ENCODE results near the gene C6orf118.

C6orf118 gene
- long read RNA-seq = 0 reads

DNA sequence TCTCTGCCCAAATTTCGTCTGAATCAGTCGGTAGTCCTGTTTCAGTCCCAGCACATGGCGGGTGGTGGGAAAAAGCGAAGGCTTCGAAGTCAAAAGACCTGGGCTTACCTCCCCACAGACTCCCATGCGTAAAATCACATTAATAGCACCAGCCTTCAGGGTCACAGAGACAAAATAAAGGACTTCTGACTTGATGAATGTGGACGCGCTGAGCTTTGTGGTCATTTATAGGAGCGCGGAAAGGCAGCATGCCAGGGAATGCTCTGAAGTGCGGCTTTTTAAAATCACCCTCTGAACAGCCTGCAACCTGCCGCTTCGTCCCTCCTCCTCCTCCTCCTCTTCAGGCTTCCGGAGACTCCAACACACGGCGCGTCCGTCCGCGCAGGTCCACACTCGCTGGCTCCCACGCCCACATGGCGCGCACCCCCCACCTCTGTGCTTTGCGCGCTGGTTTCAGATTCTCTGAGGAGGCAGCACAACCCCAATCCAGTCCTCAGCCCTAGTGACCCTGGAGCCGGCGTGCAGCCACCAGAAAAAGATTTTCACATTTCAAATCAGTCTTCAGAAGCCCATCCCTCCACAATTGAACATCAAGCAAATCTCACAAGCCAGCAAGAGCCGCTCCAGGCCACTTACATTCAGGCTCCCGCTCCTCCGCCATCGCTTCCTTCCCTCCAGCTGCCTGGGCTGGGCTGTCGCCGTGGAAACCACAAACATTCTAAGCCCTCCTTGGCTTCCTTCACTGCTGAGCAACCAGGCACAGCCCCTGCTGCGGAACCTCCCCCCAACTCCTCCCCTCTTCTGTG is at the start of gene C6orf118:
Gene C6orf118, minus strand, starts transcription at position 680 of the 806 bp plus-strand sequence. Its CDS starts 19 bp downstream, at position 661.
- DNase-seq (ENCODE audit: low read depth in 1 of 2, low spot score in 1 of 2) = no peak
- no peak within 1 kb of the TSS for H3K27ac ChIP-seq (replicated peaks)
- H3K4me3 ChIP-seq (replicated peaks; ENCODE audit: insufficient read depth, low read length) = no peak within 1 kb of the TSS
- no peaks in the 10 kb centered on the region for H3K27me3 ChIP-seq (ENCODE audit: insufficient read depth, poor library complexity, severe bottlenecking)
- TF ChIP-seq POLR2AphosphoS5 (IDR thresholded peaks at IDR 0.05; ENCODE audit: low read depth) (no peak), SPI1 (IDR thresholded peaks at IDR 0.05; ENCODE audit: borderline replicate concordance, low read depth) (no peak), GABPA (IDR thresholded peaks at IDR 0.05; ENCODE audit: low read depth) (no peak)
- TF ChIP-seq, protein P1, sequence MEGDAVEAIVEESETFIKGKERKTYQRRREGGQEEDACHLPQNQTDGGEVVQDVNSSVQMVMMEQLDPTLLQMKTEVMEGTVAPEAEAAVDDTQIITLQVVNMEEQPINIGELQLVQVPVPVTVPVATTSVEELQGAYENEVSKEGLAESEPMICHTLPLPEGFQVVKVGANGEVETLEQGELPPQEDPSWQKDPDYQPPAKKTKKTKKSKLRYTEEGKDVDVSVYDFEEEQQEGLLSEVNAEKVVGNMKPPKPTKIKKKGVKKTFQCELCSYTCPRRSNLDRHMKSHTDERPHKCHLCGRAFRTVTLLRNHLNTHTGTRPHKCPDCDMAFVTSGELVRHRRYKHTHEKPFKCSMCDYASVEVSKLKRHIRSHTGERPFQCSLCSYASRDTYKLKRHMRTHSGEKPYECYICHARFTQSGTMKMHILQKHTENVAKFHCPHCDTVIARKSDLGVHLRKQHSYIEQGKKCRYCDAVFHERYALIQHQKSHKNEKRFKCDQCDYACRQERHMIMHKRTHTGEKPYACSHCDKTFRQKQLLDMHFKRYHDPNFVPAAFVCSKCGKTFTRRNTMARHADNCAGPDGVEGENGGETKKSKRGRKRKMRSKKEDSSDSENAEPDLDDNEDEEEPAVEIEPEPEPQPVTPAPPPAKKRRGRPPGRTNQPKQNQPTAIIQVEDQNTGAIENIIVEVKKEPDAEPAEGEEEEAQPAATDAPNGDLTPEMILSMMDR (IDR thresholded peaks at IDR 0.05; ENCODE audit: insufficient read depth, low read length) = no peak
- TF ChIP-seq, protein P2, sequence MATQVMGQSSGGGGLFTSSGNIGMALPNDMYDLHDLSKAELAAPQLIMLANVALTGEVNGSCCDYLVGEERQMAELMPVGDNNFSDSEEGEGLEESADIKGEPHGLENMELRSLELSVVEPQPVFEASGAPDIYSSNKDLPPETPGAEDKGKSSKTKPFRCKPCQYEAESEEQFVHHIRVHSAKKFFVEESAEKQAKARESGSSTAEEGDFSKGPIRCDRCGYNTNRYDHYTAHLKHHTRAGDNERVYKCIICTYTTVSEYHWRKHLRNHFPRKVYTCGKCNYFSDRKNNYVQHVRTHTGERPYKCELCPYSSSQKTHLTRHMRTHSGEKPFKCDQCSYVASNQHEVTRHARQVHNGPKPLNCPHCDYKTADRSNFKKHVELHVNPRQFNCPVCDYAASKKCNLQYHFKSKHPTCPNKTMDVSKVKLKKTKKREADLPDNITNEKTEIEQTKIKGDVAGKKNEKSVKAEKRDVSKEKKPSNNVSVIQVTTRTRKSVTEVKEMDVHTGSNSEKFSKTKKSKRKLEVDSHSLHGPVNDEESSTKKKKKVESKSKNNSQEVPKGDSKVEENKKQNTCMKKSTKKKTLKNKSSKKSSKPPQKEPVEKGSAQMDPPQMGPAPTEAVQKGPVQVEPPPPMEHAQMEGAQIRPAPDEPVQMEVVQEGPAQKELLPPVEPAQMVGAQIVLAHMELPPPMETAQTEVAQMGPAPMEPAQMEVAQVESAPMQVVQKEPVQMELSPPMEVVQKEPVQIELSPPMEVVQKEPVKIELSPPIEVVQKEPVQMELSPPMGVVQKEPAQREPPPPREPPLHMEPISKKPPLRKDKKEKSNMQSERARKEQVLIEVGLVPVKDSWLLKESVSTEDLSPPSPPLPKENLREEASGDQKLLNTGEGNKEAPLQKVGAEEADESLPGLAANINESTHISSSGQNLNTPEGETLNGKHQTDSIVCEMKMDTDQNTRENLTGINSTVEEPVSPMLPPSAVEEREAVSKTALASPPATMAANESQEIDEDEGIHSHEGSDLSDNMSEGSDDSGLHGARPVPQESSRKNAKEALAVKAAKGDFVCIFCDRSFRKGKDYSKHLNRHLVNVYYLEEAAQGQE (IDR thresholded peaks at IDR 0.05; ENCODE audit: insufficient replicate concordance, low read depth) = no peak

DNA sequence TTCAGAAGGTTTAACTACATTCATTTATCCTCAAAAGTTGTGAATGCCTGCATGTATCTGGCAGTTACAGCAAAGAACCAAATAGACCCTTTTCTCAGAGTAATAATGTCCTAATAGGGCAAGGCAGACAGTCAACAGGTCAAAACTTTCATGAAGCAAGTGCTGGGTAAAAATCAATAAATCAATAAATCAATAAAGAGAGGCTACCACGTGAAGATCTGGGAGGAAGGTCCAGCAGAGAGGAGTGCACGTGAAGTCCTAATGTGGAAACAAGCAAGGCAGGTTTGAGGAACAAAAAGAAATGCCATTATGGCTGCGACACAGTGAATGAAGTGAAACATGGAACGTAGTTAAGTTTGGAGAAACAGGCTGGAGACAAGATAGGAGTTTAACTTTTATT is 36.3 kb upstream of the C6orf118 start:
- TF ChIP-seq SPI1 (IDR thresholded peaks at IDR 0.05; ENCODE audit: borderline replicate concordance, low read depth) (no peak), POLR2AphosphoS5 (IDR thresholded peaks at IDR 0.05; ENCODE audit: low read depth) (no peak), GABPA (IDR thresholded peaks at IDR 0.05; ENCODE audit: low read depth) (no peak)
- TF ChIP-seq, protein P1 (IDR thresholded peaks at IDR 0.05; ENCODE audit: insufficient read depth, low read length) = no peak
- TF ChIP-seq, protein P2 (IDR thresholded peaks at IDR 0.05; ENCODE audit: insufficient replicate concordance, low read depth) = no peak
- no peak overlapping the region for H3K27ac ChIP-seq (replicated peaks)
- H3K4me3 ChIP-seq (replicated peaks; ENCODE audit: insufficient read depth, low read length) = no peak overlapping the region
- DNase-seq (ENCODE audit: low read depth in 1 of 2, low spot score in 1 of 2) = no peak
- no peaks in the 10 kb centered on the region for H3K27me3 ChIP-seq (ENCODE audit: insufficient read depth, poor library complexity, severe bottlenecking)

DNA sequence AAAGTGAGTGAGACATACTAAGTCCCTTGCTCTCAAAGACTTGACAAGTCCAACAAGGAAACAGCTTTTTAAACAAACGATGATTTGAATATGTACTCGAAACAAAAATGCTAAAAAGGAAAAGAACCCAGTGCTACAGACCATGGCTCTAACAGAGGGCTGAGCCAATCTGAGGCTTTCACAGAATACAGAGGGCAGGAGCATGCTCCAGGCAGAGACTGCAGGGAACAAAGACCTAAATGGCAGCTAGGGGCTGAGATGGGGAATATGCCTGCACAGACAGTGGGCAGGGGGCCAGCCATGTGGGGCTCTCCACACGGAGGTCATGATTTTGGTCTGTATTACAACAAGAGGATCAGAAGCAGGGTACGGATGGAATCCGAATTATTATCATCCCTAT is 31.1 kb upstream of the C6orf118 start:
- H3K27ac ChIP-seq (replicated peaks) = no peak overlapping the region
- no peaks in the 10 kb centered on the region for H3K27me3 ChIP-seq (ENCODE audit: insufficient read depth, poor library complexity, severe bottlenecking)
- H3K4me3 ChIP-seq (replicated peaks; ENCODE audit: insufficient read depth, low read length) = no peak overlapping the region
- no peak for TF ChIP-seq SPI1 (IDR thresholded peaks at IDR 0.05; ENCODE audit: borderline replicate concordance, low read depth)
- TF ChIP-seq, protein P2 (IDR thresholded peaks at IDR 0.05; ENCODE audit: insufficient replicate concordance, low read depth) = no peak
- TF ChIP-seq POLR2AphosphoS5 (IDR thresholded peaks at IDR 0.05; ENCODE audit: low read depth) = no peak
- TF ChIP-seq, protein P1 (IDR thresholded peaks at IDR 0.05; ENCODE audit: insufficient read depth, low read length) = no peak
- TF ChIP-seq GABPA (IDR thresholded peaks at IDR 0.05; ENCODE audit: low read depth) = no peak
- DNase-seq (ENCODE audit: low read depth in 1 of 2, low spot score in 1 of 2) = no peak
